ENCODE data around the gene POGLUT2.

GRCh38 chr13:102825400-102825799 is 26.6 kb upstream of the POGLUT2 start:
- TF ChIP-seq POLR2A (IDR thresholded peaks at IDR 0.05), result no peak
- no peak for TF ChIP-seq CTCF (IDR thresholded peaks at IDR 0.05)
